HepG2 (cell line): ENCODE data around the gene RHBDL1. TPM values are rescaled to one million over a fixed set of nuclear protein-coding genes. Genes with fewer than 3 reads are reported as not detected.
A peak's percentile ranks its signal among the peaks of the same experiment; 100 is the strongest.

Source experiments
- AHDC1 ChIP-seq: sonication (generic); formaldehyde crosslinking; IDR thresholded peaks from 2 replicates; pipeline ENCODE4 v1.5.1; 2020; ENCODE audit warnings: mild to moderate bottlenecking, missing genetic modification reagents, borderline replicate concordance
- BCLAF1 ChIP-seq: fragments of 450-650 bp; IDR thresholded peaks from 2 replicates; pipeline ENCODE4 v1.6.1; 2017; ENCODE audit warnings: mild to moderate bottlenecking
- GFI1 ChIP-seq: sonication (generic); formaldehyde crosslinking; IDR thresholded peaks from 2 replicates; pipeline ENCODE4 v1.5.0; 2020; ENCODE audit warnings: missing genetic modification reagents, mild to moderate bottlenecking, borderline replicate concordance
- NBN ChIP-seq: fragments of 450-650 bp; conservative IDR thresholded peaks from 2 replicates; pipeline ENCODE4 v1.6.1; 2017
- PRMT3 ChIP-seq: sonication (generic); formaldehyde crosslinking; IDR thresholded peaks from 2 replicates; pipeline ENCODE4 v1.8.1; 2022; ENCODE audit warnings: low read depth, mild to moderate bottlenecking, moderate library complexity, missing genetic modification reagents, borderline replicate concordance
- REPIN1 ChIP-seq: sonication (generic); formaldehyde crosslinking; IDR thresholded peaks from 2 replicates; pipeline ENCODE4 v1.8.0; 2022; ENCODE audit warnings: missing genetic modification reagents, low read depth, mild to moderate bottlenecking, borderline replicate concordance
- SOX13 ChIP-seq, 3 experiments: fragments of 450-650 bp in 1 of 3; sonication (generic) in 1 of 3; formaldehyde crosslinking in 1 of 3; IDR thresholded peaks in 2 of 3; conservative IDR thresholded peaks in 1 of 3; 2 replicates each; pipeline versions ENCODE4 v1.5.0 to v1.6.1; 2016 to 2020; ENCODE audit warnings: antibody characterized with exemption in 1 of 3, mild to moderate bottlenecking in 1 of 3, missing compliant biosample characterization in 1 of 3, missing genetic modification reagents in 1 of 3, moderate library complexity in 1 of 3
- STAT6 ChIP-seq: sonication (generic); formaldehyde crosslinking; IDR thresholded peaks from 2 replicates; pipeline ENCODE4 v1.4.0; 2020; ENCODE audit warnings: missing genetic modification reagents, mild to moderate bottlenecking, borderline replicate concordance
- TBX2 ChIP-seq: sonication (generic); formaldehyde crosslinking; IDR thresholded peaks from 2 replicates; pipeline ENCODE4 v1.5.0; 2020; ENCODE audit warnings: missing genetic modification reagents, mild to moderate bottlenecking, borderline replicate concordance
- TGIF2 ChIP-seq: IDR thresholded peaks from 2 replicates; pipeline ENCODE4 v1.6.1; 2016; ENCODE audit warnings: control low read depth, missing compliant biosample characterization
- ZFP90 ChIP-seq: sonication (generic); formaldehyde crosslinking; IDR thresholded peaks from 2 replicates; pipeline ENCODE4 v1.8.0; 2022; ENCODE audit warnings: missing genetic modification reagents, mild to moderate bottlenecking, inconsistent platforms, borderline replicate concordance
- ZNF230 ChIP-seq: sonication (generic); formaldehyde crosslinking; IDR thresholded peaks from 2 replicates; pipeline ENCODE4 v1.4.0; 2020; ENCODE audit warnings: mild to moderate bottlenecking, missing genetic modification reagents
- ZNF552 ChIP-seq: sonication (generic); formaldehyde crosslinking; IDR thresholded peaks from 2 replicates; pipeline ENCODE4 v1.9.0; 2022; ENCODE audit warnings: missing genetic modification reagents, mild to moderate bottlenecking, borderline replicate concordance
- ZNF569 ChIP-seq: sonication (generic); formaldehyde crosslinking; IDR thresholded peaks from 2 replicates; pipeline ENCODE4 v1.5.0; 2020; ENCODE audit warnings: mild to moderate bottlenecking, missing genetic modification reagents, moderate library complexity, borderline replicate concordance
- ZNF580 ChIP-seq: IDR thresholded peaks from 2 replicates; pipeline ENCODE4 v1.6.1; 2016; ENCODE audit warnings: low read depth, borderline replicate concordance
- polyA plus RNA-seq, 8 experiments: library from polyadenylated mRNA; depleted of rRNA in 3 of 8; stranded (reverse) in 7 of 8; unstranded in 1 of 8; fragments of >200 nt; fragmentation: Illumina TruSeq in 4 of 8; extraction: Trizol in 4 of 8; gene quantifications; 2 replicates each; pipeline versions ENCODE4 v1.2.1 to v1.2.3, GENCODE V29; 2011 to 2016; ENCODE audit warnings: low read depth in 4 of 8, missing spikeins in 1 of 8, mixed read lengths in 1 of 8; ENCODE audit not compliant: insufficient read depth in 1 of 8
- total RNA-seq, 5 experiments: library from RNA; depleted of rRNA; stranded (reverse); fragments of >200 nt; fragmentation: Illumina TruSeq; extraction: Trizol; gene quantifications; 2 replicates each; pipeline ENCODE4 v1.2.3, GENCODE V29; 2016; ENCODE audit warnings: low read depth in 1 of 5

Gene RHBDL1
- total and polyA plus RNA-seq, 2 of the 13 experiments (the other 11 are each of a cell fraction or from before 2014, with no cell fraction given), result 1.8 to 3.8 TPM

GRCh38 chr16:636206-637080, 39.0 kb upstream of the RHBDL1 start, which contains the start of gene METTL26 (continued):
- TF ChIP-seq BCLAF1 (no peak), PRMT3 (CRISPR knock-in tag) (no peak; the same call in 1 of the 2 replicates), ZNF230 (peak; percentile 51; the same call in 1 of the 2 replicates), ZFP90 (CRISPR knock-in tag) (peak; percentile 54; the same call in 1 of the 2 replicates), ZNF580 (CRISPR knock-in tag) (peak; percentile 23; the same call in 1 of the 2 replicates), SOX13 (IDR thresholded peaks at IDR 0.05) (no peak), SOX13 (CRISPR knock-in tag; conservative IDR thresholded peaks at IDR 0.05 in 1 of 2, IDR thresholded peaks at IDR 0.05 in 1 of 2) (no peak), ZNF552 (no peak; the same call in 1 of the 2 replicates), GFI1 (CRISPR knock-in tag) (peak; percentile 70; the same call in 1 of the 2 replicates), TGIF2 (CRISPR knock-in tag) (peak; percentile 66; the same call in 1 of the 2 replicates), STAT6 (CRISPR knock-in tag) (0 out of 2 replicates have a peak, but pooled peaks have one; percentile 51), REPIN1 (CRISPR knock-in tag) (peak; percentile 91), AHDC1 (CRISPR knock-in tag) (no peak), TBX2 (CRISPR knock-in tag) (no peak; the same call in 1 of the 2 replicates), ZNF569 (no peak), NBN (no peak)
